Brain pericyte (primary cell): ENCODE measurements around the gene MALRD1.

ENCODE experiments used
- DNase-seq: peaks from one replicate; pipeline ENCODE4 v3.0.0-alpha.2; 2012; ENCODE audit warnings: low read depth, low spot score

MALRD1 gene

DNA sequence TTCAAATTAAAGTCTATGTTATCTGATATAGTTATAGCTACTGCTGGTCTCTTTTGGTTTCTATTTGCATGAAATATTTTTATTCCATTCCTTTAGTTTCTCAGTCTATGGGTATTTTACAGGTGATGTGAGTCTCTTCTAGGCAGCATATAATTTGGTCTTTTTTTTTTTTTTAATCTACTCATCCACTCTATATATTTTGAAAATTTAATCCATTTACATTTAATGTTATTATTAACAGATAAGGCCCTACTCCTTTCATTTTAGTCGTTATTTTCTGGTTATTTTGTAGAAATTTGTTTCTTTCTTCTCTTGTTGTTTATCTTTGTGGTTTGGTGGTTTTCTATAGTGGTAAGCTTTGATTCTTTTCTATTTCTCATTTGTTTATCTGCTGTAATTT, 58.8 kb downstream of the MALRD1 start:
- DNase-seq = no peak

DNA sequence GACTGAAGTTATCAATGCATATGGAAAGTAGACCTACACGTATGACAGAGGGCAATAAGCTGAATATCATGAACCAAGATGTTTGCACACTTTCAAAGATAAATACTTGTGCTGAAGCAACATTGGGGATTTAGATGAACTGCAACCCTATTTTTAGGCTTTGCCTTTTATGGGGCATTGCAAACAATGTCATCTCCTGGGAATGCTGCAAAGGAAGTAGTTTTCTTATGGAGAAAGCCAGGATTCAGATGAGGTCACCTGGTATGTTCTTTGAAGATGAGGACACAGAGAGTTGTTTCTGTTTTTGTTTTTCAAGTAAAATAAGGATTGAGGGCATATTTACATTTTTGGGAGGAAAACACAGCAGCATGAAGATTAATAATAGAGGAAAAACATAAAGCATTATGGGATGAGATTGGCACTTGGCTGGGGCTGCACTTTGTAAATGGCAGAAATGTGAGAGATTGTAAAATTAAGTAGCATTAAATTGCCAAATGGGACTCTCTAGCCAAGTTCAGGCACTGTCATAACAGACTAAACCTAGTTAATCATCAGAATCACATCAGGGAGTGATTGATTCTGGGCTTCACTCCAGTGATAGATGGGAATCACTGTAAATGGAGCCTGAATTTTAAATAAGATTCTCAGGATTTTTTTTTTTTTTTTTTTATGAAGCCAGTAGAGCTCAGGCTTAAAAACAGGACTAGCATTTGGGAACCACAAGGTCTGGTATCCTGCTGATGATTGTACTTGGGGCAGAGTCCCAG, 63.1 kb downstream of the MALRD1 start:
- no peak for DNase-seq

DNA sequence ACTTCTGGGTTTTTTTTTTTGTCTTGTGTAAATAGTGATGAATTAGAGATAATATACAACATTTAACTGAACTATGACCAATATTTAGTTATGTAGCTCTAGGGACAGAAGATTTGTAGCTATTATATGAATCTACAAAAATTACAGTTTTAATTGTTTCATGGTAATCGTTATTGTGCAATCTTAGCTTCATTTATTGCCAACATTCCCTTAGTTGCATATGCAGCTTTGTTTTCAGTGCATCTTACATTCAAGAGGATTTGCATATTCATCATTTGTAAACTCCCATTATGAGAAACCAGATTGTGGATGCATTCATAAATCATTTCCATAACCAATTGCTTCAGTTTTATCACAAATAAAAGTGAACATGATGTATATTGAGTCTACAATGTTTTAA, 68.8 kb downstream of the MALRD1 start:
- no peak for DNase-seq

DNA sequence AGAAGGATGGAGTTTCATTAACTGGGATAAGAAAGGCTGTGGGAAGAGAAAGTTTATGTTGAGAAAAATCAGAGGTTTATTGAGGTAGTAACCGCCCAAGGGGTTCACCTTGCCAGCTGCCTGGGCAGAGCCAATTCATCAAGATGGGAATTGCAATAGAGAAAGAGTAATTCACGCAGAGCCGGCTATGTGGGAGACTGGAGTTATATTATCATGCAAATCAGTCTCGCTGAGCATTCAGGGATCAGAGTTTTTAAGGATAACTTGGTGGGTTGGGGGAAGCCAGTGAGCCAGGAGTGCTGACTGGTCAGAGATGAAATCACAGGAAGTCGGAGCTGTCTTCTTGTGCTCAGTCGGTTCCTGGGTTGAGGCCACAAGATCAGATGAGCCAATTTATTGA, 70.6 kb downstream of the MALRD1 start:
- DNase-seq = no peak

DNA sequence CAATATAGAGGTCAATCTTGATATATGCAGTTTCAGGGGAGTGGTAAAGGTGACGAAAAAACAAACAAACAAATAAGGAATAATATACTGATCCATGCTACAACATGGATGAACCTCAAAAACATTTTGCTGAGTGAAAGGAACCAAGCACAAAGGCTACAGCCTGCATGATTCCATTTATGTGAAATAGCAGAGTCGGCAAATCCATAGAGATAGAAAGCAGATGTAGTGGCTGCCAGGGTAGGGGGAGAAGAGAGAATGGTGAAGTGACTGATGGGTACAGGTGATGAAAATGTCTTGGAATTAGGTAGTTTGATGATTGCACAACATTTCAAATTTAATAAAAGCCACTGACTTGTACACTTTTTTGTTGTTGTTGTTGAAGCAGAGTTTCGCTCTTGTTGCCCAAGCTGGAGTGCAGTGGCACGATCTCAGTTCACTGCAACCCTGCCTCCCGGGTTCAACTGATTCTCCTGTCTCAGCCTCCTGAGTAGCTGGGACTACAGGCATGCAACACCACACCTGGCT, 71.8 kb downstream of the MALRD1 start:
- DNase-seq = no peak

DNA sequence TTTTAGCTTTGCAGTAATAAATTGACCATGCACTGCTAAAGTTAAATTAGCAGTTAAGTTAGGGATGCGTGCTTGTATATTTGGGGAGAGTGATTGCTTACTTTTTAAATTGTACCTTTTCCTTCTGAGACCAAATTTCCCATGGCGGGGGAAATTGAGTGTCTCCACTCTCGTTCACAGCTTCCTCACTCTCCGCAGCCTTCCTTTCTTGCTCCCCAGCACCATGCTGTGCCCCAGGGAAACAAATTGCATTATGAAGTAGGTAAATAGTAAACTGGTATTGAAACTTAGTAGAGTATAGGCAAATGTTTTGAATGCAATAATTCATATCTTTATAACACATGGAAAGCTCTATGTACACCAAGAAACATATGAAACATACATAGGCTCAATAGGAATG, 85.4 kb downstream of the MALRD1 start:
- DNase-seq = no peak

DNA sequence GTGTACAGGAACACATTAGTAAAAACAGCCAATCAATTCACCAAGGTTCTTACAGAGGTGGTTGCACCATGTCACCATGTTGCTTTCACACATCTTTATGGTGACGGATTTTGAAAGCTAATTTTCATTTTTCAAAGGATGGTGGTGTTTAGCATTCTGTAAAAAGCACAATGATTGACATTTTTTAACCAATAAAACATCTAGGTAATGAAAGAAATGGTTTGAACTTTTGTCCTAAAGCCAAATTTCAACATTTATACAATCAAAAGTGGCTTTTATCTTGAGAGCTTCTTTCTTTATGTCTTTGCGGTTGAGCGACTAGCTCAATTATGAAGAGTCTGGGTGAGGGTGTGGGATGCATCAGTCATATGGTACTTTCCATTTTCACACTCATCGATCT, 94.4 kb downstream of the MALRD1 start:
- DNase-seq = no peak

DNA sequence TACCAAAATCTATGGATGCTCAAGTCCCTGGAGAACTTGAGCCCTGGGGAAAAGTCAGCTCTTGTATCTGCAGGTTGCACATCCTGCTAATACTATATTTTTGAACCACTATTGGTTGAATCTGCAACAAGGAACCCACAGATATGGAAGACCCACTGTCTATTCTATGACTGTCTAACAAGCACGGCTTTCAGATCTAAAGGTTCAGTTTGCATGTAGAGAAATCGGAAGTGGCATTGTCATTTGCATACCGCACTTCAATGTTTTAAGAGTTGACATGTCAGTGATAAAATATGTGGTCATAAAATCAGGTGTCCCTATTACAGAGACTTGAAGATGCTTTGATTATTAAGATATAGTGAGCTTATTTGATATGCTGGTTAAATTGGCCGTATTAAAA, 95.6 kb downstream of the MALRD1 start:
- no peak for DNase-seq

DNA sequence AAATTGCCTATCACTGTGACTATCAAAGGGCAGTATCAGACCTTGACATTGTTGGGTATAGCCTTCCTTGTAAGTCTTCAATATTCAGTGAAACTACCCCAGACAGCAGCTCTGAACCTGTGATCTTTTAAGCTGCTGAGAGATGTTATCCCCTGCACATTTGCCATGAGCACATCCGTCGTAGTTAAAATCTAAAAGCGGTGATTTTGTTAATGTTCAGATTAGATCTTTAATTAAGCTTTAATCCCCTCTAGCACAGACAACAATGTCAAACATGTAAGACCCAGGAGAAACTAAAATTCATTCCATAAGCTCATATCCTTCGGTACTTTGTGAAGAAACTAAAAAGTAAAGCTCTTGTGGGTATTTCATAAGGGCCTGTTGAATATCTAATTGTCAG, 105.8 kb downstream of the MALRD1 start:
- no peak for DNase-seq

DNA sequence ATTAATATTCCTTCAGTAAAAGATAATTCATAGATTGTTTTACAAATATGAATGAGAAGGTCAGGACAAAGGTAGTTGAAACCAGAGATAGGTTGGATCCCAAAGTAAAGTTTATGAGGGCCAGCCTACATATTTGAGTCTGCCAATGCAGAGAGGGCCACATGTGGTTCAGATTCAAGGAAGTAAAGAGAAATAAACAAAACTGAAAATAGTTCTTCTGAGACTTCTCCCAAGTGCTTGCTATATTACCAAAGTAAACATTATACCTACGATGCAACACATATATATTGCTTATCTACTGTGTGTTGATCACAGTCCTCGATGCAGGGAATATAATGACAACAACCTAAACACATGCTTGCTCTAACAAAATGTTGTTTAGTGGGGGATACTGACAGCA, 109.8 kb downstream of the MALRD1 start:
- no peak for DNase-seq

DNA sequence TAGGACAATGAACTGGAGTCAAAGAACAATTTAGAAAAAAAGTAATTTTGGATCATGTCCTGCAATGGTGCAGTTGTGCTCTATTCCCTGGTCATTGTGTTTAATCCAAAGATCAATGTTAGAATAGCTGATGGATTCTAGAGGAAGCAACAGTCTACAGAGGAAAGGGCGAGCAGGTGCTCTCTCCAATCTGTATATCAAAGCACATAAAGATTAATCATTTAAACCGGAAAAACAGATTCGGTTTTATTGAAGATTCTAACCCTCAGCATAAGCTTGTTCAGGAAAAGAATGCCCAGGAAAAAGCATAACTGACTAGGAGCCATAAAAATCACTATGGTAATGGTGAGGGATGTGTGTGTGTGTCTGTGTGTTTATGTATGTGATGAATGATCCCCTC, 110.3 kb downstream of the MALRD1 start:
- no peak for DNase-seq

DNA sequence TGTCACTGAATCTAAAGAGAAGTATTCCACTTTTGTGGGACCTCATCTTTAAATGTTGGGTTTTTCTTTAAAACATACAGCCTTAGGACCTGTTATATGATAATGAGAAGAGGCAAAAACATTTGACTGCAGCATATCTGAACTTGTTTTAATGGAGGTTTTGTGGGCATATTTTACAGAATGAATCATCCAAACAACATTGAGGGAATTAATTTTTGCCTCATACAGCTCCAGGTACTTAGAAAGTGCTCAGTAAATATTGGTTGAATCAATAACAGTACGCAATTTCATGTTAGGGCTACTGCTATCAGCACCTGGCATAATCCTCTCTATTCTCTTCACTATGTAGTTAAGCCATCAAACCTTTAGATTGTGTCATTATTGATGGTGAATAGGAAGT, 115.9 kb downstream of the MALRD1 start:
- DNase-seq = no peak

DNA sequence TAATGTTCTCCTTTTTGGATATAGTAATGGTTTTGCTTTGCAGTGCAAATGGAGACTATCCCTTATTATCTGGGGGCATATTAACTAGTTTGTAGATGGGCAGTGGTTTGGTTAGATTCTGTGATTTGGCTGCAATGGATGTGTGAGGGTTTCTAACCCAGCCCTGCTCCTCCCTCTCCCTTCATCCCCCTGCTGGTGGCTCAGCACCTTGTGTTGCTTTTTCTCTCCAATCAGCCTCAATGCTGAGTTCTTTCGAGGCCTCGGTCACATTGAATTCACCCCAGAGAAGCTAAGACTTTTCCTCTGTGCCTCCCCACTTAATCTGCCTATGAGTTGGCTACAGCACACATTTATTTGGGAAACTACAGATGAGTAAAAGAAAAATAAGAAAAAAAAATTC, 120.0 kb downstream of the MALRD1 start:
- DNase-seq = no peak

DNA sequence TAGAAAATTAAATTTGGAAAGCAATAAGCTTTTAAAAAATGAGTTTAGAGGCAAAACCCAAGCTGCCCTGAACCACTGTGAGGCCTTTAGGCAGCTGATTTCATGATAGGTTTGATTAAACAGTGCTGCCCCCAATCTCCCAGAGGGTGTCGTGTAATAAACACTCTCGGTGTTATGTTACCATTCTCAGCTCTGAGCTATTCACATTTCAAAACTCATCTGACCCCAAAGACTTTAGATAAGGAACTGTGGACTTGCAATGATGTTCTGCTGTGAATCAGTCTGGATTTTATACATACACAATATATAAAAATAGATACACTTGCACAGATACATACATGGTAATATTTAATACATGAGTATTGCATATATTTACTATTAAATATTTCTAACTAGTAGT, 120.4 kb downstream of the MALRD1 start:
- DNase-seq = no peak

DNA sequence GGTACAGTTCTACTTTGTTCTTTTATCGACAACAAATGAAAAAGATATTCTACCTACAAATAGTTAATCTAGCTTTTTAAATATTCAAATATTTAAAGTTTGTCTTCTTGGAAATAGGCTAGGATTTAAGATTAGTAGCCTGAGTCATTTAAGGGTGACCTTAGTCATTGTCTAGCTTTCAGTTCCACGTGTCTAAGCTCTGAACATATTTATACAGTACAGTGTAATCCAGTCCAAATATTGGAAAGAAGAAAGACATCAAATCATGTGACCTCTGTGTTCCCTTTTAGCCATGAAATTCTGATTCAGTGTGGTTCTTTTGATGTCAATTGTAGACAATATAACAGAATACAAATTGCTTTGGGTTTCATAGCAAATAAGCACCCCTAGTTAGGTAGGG, 121.1 kb downstream of the MALRD1 start:
- DNase-seq = no peak

DNA sequence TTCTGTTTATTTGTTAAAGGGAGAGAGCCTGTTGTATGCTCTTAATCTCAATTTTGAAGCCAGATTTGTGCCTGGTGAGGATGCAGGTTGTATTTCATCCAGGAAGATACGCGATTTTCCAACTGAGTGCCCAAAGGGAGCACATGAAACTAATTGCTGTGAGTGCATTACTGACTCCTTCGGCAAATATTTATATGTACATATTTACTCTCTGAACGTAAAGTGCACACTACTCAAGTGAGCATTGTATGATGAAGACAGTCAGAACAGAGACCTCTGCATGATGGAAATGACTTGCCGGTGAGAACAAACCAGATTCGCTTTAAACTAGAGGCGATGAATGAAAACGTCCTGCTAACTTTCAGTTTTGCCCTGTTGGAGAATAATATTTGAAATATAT, 130.1 kb downstream of the MALRD1 start:
- no peak for DNase-seq

DNA sequence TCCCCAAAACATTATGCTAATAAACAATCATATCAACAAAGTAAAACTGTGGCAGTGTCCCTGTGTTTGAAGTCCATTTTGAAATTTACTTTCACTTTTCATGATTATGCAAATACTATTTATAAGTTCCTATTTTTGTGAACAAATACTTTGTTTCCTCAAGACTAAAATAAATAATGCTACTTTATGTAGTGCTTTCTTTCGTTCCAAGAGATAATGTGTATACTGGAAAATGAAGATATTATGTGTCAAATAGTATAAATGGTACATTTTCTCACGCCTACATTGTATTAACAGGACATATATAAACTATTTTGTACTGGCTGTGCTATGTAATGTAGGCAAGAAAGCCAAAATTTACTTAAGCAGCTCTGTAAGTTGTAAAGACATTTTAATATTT, 136.3 kb downstream of the MALRD1 start:
- no peak for DNase-seq

DNA sequence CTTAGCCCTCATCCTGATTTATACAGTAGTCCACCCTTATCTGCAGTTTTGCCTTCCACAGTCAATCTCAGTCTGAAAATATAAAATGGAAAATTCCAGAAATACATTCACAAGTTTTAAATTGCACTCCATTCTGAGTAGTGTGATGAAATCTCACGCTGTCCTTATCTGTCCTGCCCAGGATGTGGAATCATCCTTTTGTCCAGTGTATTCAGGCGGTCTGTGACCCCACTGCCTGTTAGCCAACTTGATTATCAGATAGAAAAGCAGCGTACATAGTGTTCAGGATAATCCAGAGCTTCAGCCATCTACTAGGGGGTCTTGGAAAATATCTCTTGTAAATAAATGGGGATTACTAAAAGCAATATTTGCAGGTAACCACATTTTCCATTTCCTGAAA, 146.3 kb downstream of the MALRD1 start:
- DNase-seq = no peak

DNA sequence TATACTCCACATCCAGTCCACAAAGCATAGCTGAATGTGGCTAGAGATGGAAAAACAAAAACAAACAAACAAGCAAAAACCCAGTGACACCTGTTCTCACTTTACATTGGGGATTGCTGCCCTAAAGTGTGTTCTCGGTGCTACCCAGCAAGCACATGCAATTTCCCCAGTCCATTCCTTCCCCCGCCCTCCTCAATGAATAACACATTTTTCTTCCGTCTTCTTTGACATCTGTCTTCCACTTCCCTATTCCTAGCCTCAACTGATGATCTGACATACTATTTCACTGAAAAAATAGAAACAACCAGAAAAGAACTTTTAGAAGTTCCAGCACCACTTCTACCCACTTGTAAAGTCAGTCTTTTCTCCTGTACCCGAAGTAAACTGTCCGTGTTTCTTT, 147.1 kb downstream of the MALRD1 start:
- no peak for DNase-seq

DNA sequence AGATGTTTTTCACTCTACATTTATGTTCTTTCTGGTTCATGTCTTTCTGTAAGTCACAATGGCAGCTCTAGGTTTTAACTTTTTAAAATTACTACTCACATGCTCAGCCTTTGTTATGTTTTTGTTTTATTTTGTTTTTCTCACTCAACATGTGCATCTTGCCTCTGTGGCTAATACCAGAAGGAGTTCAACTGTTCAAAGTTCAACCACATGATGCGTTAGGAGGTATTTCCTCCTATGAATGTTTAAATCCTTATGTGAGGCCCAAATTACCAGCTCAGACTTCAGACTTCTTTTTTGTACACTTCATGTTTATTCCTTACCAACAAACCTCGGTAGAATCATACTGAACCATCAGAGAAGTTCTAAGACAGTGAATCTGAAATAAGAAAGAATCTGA, 151.6 kb downstream of the MALRD1 start:
- no peak for DNase-seq

DNA sequence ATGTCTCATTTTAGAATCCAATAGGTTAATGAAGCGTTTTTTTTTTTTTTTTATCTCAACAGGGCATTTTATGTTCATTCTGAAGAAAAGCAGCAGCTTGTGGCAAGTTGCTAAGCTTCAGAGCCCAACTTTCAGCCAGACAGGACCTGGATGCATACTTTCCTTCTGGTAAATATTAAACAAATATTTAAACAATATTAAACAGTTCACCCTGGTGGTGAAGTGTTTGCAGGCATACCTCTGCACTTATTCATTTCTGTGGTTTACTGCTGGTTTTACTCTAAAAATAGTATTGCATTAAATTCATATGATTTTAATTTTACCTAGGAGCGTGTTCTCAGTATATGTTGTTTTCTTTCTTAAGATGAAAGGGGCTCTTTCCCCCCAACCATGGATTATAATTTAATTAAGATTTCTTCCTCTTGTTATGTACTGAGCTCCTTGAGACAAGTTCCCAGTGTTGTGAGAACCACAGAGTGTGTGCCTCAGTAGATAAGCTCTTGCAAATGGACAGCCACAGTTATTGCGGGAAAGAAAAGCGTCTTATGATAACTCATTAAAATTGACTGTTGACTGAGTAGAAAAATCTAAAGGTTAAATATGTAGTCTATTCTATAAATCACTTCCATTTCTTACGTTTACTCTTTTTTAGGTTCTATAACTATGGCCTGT, 155.8 kb downstream of the MALRD1 start:
- no peak for DNase-seq

DNA sequence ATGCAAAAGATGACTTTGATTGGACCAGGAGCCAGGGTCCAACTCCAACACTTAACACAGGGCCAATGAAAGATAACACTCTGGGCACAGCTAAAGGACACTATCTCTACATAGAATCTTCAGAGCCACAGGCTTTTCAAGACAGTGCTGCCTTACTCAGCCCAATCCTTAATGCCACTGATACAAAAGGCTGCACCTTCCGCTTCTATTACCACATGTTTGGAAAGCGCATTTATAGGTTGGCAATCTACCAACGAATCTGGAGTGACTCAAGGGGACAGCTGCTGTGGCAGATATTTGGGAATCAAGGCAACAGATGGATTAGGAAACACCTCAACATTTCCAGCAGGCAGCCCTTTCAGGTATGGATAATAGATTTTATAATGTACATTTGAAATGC, 160.7 kb downstream of the MALRD1 start:
- no peak for DNase-seq

DNA sequence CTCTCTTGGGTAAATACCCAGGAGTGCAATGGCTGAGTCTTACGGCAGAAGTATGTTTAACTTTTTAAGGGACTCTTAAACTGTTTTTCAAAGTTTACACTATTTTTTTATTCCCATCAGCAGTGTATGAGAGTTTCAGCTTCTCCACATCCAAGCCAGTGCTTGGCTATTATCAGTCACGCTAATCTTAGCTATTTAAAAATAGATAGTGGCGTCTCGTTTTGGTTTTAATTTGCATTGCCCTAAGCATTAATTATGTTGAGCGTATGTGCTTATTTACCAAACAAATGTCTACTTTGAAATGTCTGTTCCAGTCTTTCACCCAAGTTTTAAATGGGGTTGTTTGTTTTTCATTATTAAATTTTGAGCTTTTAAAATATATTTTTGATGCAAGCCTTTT, 164.0 kb downstream of the MALRD1 start:
- DNase-seq = no peak
